ENCODE data around the gene PRKAR1B.

PRKAR1B gene

GRCh38 chr7:522071-522950 lies 204.8 kb downstream of the PRKAR1B start:
- peak overlapping the region; percentile 23 for H3K4me3 ChIP-seq (ENCODE audit: severe bottlenecking)
- H3K4me1 ChIP-seq (ENCODE audit: insufficient read depth, poor library complexity, severe bottlenecking) = peaks cover 15% of the 10 kb centered on the region
- no peaks in the 10 kb centered on the region for H3K36me3 ChIP-seq (ENCODE audit: low read depth)
- peak; percentile 5 for TF ChIP-seq CTCF (IDR thresholded peaks at IDR 0.05; ENCODE audit: poor library complexity, severe bottlenecking)
- H3K27ac ChIP-seq (ENCODE audit: poor library complexity, severe bottlenecking) = no peak overlapping the region
- ATAC-seq (ENCODE audit: low read depth) (peak; percentile 28), DNase-seq (ENCODE audit: low spot score) (no peak)
- H3K27me3 ChIP-seq (ENCODE audit: insufficient read depth, poor library complexity, severe bottlenecking) = no peaks in the 10 kb centered on the region
- no peaks in the 10 kb centered on the region for H3K9me3 ChIP-seq (ENCODE audit: severe bottlenecking)

DNA sequence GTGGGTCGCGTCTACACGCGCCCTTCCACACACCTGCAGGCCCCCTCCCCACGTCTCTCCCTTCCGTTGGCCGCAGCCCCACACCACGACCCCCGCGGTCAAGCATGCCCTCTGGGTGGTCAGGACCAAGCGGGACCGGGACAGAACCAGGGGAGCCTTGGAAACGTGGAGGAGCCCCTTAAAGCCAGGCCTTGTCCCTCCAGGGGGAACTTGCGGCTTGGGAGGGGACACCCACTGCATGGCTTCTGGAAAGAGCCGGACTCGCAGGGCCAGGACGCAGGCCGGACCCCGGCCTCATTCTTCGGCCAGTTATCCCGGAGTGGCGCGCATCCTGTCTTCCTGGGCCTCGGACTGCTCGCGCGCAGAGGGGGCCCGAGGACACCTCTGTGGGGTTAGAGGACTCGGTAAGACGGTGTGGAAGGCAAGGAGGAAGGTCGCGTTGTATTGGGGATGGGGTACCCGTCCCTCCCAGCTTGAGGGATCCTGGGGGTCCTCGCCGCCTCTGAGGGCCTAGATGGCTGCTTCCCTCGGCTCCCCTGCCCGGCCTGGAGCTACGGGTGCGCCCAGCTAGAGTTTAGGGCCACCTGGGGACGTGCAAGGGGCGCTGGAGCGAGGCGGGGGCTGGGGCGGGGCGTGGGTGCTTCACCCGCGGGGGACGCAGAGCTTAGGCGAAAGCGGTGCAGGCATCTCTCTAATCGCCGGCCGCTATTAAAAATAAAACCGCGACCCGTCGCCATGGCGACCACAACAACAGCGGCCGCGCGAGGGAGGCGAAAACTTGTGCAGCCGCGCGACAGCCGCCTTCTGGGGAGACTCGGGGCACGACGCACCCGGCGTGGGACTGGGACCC lies 205.6 kb downstream of the PRKAR1B start:
- Histone ChIP-seq H3K27ac (ENCODE audit: poor library complexity, severe bottlenecking) (no peak overlapping the region), H3K4me1 (ENCODE audit: insufficient read depth, poor library complexity, severe bottlenecking) (peaks cover 11% of the 10 kb centered on the region), H3K4me3 (ENCODE audit: severe bottlenecking) (peak overlapping the region; percentile 23), H3K27me3 (ENCODE audit: insufficient read depth, poor library complexity, severe bottlenecking) (no peaks in the 10 kb centered on the region), H3K36me3 (ENCODE audit: low read depth) (no peaks in the 10 kb centered on the region), H3K9me3 (ENCODE audit: severe bottlenecking) (no peaks in the 10 kb centered on the region)
- DNase-seq (ENCODE audit: low spot score) = no peak
- no peak for ATAC-seq (ENCODE audit: low read depth)
- TF ChIP-seq CTCF (IDR thresholded peaks at IDR 0.05; ENCODE audit: poor library complexity, severe bottlenecking) = no peak

- Histone ChIP-seq H3K4me1 (ENCODE audit: insufficient read depth, poor library complexity, severe bottlenecking) (peaks cover 4% of the 10 kb centered on the region), H3K27ac (ENCODE audit: poor library complexity, severe bottlenecking) (peak overlapping the region; percentile 92), H3K27me3 (ENCODE audit: insufficient read depth, poor library complexity, severe bottlenecking) (no peaks in the 10 kb centered on the region), H3K9me3 (ENCODE audit: severe bottlenecking) (no peaks in the 10 kb centered on the region), H3K4me3 (ENCODE audit: severe bottlenecking) (peak overlapping the region; percentile 72), H3K36me3 (ENCODE audit: low read depth) (no peaks in the 10 kb centered on the region)
- no peak for ATAC-seq (ENCODE audit: low read depth)
- TF ChIP-seq CTCF (IDR thresholded peaks at IDR 0.05; ENCODE audit: poor library complexity, severe bottlenecking) = no peak
- DNase-seq (ENCODE audit: low spot score) = no peak
These were observed 206.4 kb downstream of the PRKAR1B start for GRCh38 chr7:520503-521161.

- Histone ChIP-seq H3K27me3 (ENCODE audit: insufficient read depth, poor library complexity, severe bottlenecking) (no peaks in the 10 kb centered on the region), H3K36me3 (ENCODE audit: low read depth) (peaks cover 6% of the 10 kb centered on the region), H3K4me1 (ENCODE audit: insufficient read depth, poor library complexity, severe bottlenecking) (peaks cover 10% of the 10 kb centered on the region), H3K27ac (ENCODE audit: poor library complexity, severe bottlenecking) (peak within 1 kb of the TSS; percentile 92), H3K4me3 (ENCODE audit: severe bottlenecking) (peak within 1 kb of the TSS; percentile 72), H3K9me3 (ENCODE audit: severe bottlenecking) (no peaks in the 10 kb centered on the region)
- ATAC-seq (ENCODE audit: low read depth) = peak; percentile 30
- no peak for TF ChIP-seq CTCF (IDR thresholded peaks at IDR 0.05; ENCODE audit: poor library complexity, severe bottlenecking)
- DNase-seq (ENCODE audit: low spot score) = no peak
These were observed 207.3 kb downstream of the PRKAR1B start, which contains the start of gene PDGFA for GRCh38 chr7:519484-520390. Gene PDGFA, minus strand, starts transcription at chr7:519846. Its CDS starts 845 bp downstream, at chr7:519001.

Measured in RWPE2 (cell line).